Measurements from ENCODE around the gene PERCC1.

Gene PERCC1

GRCh38 chr16:1430759-1431496 is at the start of gene PERCC1:
TSS of gene PERCC1 (plus strand) at chr16:1431078. CDS start at chr16:1432594, 1,516 bp downstream.
- peak; percentile 98 for DNase-seq

GRCh38 chr16:1381612-1382406 is 49.1 kb upstream of the PERCC1 start:
- DNase-seq: no peak

- DNase-seq: no peak
Measured at GRCh38 chr16:1383556-1383955, 47.3 kb upstream of the PERCC1 start.

- DNase-seq: no peak
Measured at GRCh38 chr16:1385232-1385631, 45.6 kb upstream of the PERCC1 start.

GRCh38 chr16:1387331-1387730 is 43.5 kb upstream of the PERCC1 start:
- DNase-seq: no peak

- DNase-seq: no peak
Measured at GRCh38 chr16:1389762-1390161, 41.1 kb upstream of the PERCC1 start.

- DNase-seq: no peak
Measured at GRCh38 chr16:1390239-1390779, 40.6 kb upstream of the PERCC1 start.

- DNase-seq: no peak
Measured at GRCh38 chr16:1392826-1393225, 38.1 kb upstream of the PERCC1 start.

GRCh38 chr16:1393613-1394176 is 37.2 kb upstream of the PERCC1 start:
- DNase-seq: no peak

- no peak for DNase-seq
Measured at GRCh38 chr16:1394367-1394951, 36.4 kb upstream of the PERCC1 start.

GRCh38 chr16:1395444-1396031 is 35.3 kb upstream of the PERCC1 start:
- DNase-seq: no peak

- DNase-seq: no peak
Measured at GRCh38 chr16:1397779-1398178, 33.1 kb upstream of the PERCC1 start.

GRCh38 chr16:1398351-1398750 is 32.5 kb upstream of the PERCC1 start:
- DNase-seq: no peak

GRCh38 chr16:1398826-1399581 is 31.9 kb upstream of the PERCC1 start:
- no peak for DNase-seq

- no peak for DNase-seq
Measured at GRCh38 chr16:1401061-1401757, 29.7 kb upstream of the PERCC1 start.

GRCh38 chr16:1401758-1402154 is 29.1 kb upstream of the PERCC1 start:
- no peak for DNase-seq

- DNase-seq: no peak
Measured at GRCh38 chr16:1403036-1403435, 27.8 kb upstream of the PERCC1 start.

- no peak for DNase-seq
Measured at GRCh38 chr16:1403733-1404132, 27.1 kb upstream of the PERCC1 start.

GRCh38 chr16:1407753-1408152 is 23.1 kb upstream of the PERCC1 start:
- no peak for DNase-seq

- peak; percentile 90 for DNase-seq
Measured at GRCh38 chr16:1408171-1408837, 22.6 kb upstream of the PERCC1 start.

GRCh38 chr16:1412847-1413246 is 18.0 kb upstream of the PERCC1 start:
- no peak for DNase-seq

Measured in NCI-H146 (cell line).